Measurements from ENCODE around the gene TTC9C.

TTC9C gene

DNA sequence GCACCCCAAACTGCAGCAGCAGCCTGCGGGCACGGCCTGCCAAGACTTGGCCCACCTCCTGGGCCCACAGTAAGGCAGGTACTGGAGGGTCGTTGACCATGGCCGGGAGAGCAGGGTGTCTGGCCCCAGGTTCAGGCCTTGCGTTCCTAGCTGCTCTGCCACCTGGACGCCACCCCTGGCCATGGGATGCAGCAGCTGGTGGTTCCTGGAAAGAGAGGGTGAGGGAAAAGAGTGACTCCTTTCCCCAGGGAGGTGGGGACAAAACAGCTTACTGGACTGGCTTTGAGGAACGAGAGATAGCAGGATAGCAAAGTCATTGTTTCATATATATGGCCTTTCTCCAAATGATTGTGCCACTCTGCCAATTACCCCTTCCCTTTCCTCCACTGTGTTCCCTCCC, 22.9 kb upstream of the TTC9C start:
- no peak for TF ChIP-seq FOXP2 (optimal IDR thresholded peaks at IDR 0.05; ENCODE audit: borderline replicate concordance, extremely low read depth, extremely low read length, insufficient read depth)
- TF ChIP-seq POLR2AphosphoS5 (IDR thresholded peaks at IDR 0.05; ENCODE audit: low read depth, low read length), result no peak
- no peak for TF ChIP-seq TAF1 (IDR thresholded peaks at IDR 0.05; ENCODE audit: borderline replicate concordance, insufficient read depth, low read length)
- TF ChIP-seq, protein P1, sequence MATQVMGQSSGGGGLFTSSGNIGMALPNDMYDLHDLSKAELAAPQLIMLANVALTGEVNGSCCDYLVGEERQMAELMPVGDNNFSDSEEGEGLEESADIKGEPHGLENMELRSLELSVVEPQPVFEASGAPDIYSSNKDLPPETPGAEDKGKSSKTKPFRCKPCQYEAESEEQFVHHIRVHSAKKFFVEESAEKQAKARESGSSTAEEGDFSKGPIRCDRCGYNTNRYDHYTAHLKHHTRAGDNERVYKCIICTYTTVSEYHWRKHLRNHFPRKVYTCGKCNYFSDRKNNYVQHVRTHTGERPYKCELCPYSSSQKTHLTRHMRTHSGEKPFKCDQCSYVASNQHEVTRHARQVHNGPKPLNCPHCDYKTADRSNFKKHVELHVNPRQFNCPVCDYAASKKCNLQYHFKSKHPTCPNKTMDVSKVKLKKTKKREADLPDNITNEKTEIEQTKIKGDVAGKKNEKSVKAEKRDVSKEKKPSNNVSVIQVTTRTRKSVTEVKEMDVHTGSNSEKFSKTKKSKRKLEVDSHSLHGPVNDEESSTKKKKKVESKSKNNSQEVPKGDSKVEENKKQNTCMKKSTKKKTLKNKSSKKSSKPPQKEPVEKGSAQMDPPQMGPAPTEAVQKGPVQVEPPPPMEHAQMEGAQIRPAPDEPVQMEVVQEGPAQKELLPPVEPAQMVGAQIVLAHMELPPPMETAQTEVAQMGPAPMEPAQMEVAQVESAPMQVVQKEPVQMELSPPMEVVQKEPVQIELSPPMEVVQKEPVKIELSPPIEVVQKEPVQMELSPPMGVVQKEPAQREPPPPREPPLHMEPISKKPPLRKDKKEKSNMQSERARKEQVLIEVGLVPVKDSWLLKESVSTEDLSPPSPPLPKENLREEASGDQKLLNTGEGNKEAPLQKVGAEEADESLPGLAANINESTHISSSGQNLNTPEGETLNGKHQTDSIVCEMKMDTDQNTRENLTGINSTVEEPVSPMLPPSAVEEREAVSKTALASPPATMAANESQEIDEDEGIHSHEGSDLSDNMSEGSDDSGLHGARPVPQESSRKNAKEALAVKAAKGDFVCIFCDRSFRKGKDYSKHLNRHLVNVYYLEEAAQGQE (IDR thresholded peaks at IDR 0.05; ENCODE audit: insufficient read depth in 1 of 2, low read depth in 2 of 2, low read length in 2 of 2), result no peak
- TF ChIP-seq SIN3A (IDR thresholded peaks at IDR 0.05; ENCODE audit: borderline replicate concordance, insufficient read depth, low read length), result no peak

DNA sequence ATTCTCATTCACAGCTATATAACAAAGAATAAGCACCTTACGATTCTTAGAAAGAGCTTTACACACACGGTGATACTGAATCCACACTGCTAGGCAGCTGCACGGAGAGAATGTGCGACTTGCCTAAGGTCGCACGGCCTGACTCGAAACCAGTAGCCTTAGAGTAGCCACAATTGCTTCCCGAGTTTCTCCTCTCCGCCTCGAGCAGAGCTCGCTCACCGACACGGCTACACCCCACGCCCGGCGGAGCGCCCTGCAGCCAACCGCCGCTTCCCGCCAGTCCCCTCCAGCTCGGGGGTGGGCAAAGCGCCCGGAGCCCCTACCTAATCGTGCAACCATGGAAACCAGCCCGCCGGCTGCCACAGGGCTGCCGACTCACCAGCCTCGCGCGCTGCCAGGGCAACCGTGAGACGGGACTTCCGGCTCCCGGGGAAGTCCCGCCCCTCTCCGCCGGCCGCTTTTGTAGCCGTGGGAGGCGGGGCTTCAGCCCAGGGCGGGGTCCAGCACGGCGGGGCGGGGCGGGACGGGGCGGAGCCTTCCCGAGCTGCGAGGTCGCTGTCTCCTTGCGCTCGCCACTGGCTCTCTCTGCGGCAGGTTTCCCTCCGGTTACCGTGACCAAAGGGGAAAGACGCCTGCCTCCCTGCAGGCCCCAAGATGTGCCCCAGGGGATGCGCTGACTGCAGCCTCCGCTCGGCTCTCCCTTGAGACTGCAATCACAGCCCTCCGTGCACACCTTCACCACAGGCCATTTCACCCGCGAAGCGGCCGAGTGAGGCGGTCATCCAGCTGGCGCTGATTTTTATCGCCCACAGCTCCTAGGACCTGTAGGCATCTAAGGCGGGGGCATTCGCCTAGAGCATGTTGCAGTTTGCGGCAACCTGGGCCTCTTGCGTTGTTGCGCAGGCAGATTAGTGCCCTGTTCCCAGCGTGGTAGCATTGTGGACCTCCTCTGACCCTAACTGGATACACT, 22.1 kb upstream of the TTC9C start:
- peak; percentile 36 for TF ChIP-seq FOXP2 (optimal IDR thresholded peaks at IDR 0.05; ENCODE audit: borderline replicate concordance, extremely low read depth, extremely low read length, insufficient read depth)
- TF ChIP-seq SIN3A (IDR thresholded peaks at IDR 0.05; ENCODE audit: borderline replicate concordance, insufficient read depth, low read length), result peak; percentile 69; the same call in 1 of the 2 replicates
- peak; percentile 87; the same call in 1 of the 2 replicates for TF ChIP-seq POLR2AphosphoS5 (IDR thresholded peaks at IDR 0.05; ENCODE audit: low read depth, low read length)
- TF ChIP-seq, protein P1 (IDR thresholded peaks at IDR 0.05; ENCODE audit: insufficient read depth in 1 of 2, low read depth in 2 of 2, low read length in 2 of 2), result no peak
- no peak for TF ChIP-seq TAF1 (IDR thresholded peaks at IDR 0.05; ENCODE audit: borderline replicate concordance, insufficient read depth, low read length)

DNA sequence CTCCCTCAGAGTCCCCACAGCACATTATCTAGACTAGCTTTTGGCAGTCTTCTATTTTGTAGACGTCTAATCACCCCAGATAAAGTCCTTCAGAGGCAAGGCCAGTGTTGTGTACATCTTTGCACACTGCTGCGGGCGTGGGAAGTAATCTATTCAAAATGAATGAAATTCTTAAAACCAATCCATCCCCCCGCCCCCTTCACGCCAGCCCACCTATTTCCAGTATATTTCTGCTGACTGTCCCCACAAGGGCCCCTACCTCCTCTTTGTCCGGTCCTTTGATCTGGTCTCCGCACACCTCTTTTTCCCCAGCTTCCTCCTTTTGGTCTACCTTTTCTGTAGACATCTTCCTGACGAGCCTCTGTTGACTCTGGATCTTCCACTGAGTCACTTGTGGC, 21.4 kb upstream of the TTC9C start:
- no peak for TF ChIP-seq POLR2AphosphoS5 (IDR thresholded peaks at IDR 0.05; ENCODE audit: low read depth, low read length)
- TF ChIP-seq, protein P1 (IDR thresholded peaks at IDR 0.05; ENCODE audit: insufficient read depth in 1 of 2, low read depth in 2 of 2, low read length in 2 of 2), result no peak
- TF ChIP-seq SIN3A (IDR thresholded peaks at IDR 0.05; ENCODE audit: borderline replicate concordance, insufficient read depth, low read length), result no peak
- no peak for TF ChIP-seq FOXP2 (optimal IDR thresholded peaks at IDR 0.05; ENCODE audit: borderline replicate concordance, extremely low read depth, extremely low read length, insufficient read depth)
- TF ChIP-seq TAF1 (IDR thresholded peaks at IDR 0.05; ENCODE audit: borderline replicate concordance, insufficient read depth, low read length), result no peak

DNA sequence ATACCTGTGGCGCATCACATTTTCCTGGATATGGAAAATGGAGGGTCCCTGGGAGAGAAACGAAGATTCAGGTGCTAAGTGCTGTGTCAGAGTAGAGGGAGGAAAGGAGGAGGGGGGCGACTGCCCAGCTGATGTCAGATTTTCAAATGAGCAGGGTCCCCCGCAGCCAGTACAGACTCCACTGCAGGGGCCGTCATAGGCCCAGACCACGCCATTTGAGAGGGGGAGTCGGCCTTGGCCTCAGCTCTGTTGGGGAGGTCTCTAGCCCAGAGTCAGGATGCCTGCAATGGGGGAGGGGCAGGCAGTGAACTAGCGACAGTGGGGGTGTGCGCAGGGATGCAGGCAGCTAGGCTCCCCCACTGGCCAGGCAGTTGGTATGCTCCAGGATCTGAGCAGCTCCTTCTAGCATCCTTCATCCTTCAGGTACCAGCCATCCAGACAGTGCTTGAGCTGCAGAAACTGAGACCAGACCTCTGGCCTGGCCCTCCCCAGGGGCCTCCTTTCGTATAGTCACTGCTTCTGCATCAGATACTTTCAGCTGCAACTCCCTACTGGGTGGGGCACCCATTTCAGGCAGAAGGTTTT, 20.9 kb upstream of the TTC9C start, which contains the start of the genes BSCL2 and GNG3:
BSCL2 (minus strand) TSS at position 148 of the 585 bp plus-strand sequence. CDS start 229 bp downstream, outside the sequence.
GNG3 (plus strand) TSS at position 400 of the 585 bp plus-strand sequence. CDS start 620 bp downstream, outside the sequence.
- TF ChIP-seq FOXP2 (optimal IDR thresholded peaks at IDR 0.05; ENCODE audit: borderline replicate concordance, extremely low read depth, extremely low read length, insufficient read depth), result no peak
- TF ChIP-seq, protein P1 (IDR thresholded peaks at IDR 0.05; ENCODE audit: insufficient read depth in 1 of 2, low read depth in 2 of 2, low read length in 2 of 2), result no peak
